PC-9 (cell line): ENCODE data around the gene DNAH12. TPM values are rescaled to one million over a fixed set of nuclear protein-coding genes. Genes with fewer than 3 reads are reported as not detected.

Experiments used
- BruUV-seq: library from RNA; stranded (reverse); fragments of 400-500 nt; replicated peaks from 2 replicates; lab custom pipeline; 2021; lab: Mats Ljungman, UMichigan
- CTCF ChIA-PET: fragments of 300-600 bp; sonication (Branson Sonifier 250); formaldehyde crosslinking; loops from one replicate; lab custom pipeline; 2022; ENCODE audit warnings: antibody characterized with exemption; lab: Charles Lee
- POLR2A ChIA-PET: fragments of 300-600 bp; sonication (Branson Sonifier 250); formaldehyde crosslinking; loops from one replicate; lab custom pipeline; 2022; ENCODE audit warnings: antibody characterized with exemption; ENCODE audit not compliant: unreplicated experiment; lab: Charles Lee
- DNase-seq, 2 experiments: peaks; one replicate each; pipeline versions ENCODE4 v3.0.0 to v3.0.0-alpha.2; 2015 to 2022; ENCODE audit warnings: mixed read lengths in 1 of 2
- H2AFZ ChIP-seq: fragments of 200-600 bp; sonication (generic); 2 replicates; pipeline ENCODE4 v1.8.1; 2017; ENCODE audit warnings: antibody characterized with exemption
- H3F3A ChIP-seq: fragments of 200-600 bp; sonication (generic); 2 replicates; pipeline ENCODE4 v1.8.1; 2017; ENCODE audit warnings: antibody characterized with exemption, mild to moderate bottlenecking, low read depth; ENCODE audit not compliant: insufficient read depth
- H3K27ac ChIP-seq: fragments of 200-600 bp; sonication (generic); 2 replicates; pipeline ENCODE4 v1.6.1; 2016; ENCODE audit warnings: mixed run types
- H3K27me3 ChIP-seq: fragments of 200-600 bp; sonication (generic); 2 replicates; pipeline ENCODE4 v1.6.1; 2016; ENCODE audit warnings: low read depth, mixed run types; ENCODE audit not compliant: insufficient read depth
- H3K36me3 ChIP-seq: fragments of 200-600 bp; sonication (generic); 2 replicates; pipeline ENCODE4 v1.6.1; 2016; ENCODE audit warnings: low read depth, mixed run types
- H3K4me1 ChIP-seq: fragments of 200-600 bp; sonication (generic); replicated peaks from 2 replicates; pipeline ENCODE4 v1.6.1; 2016; ENCODE audit warnings: mixed run types; ENCODE audit not compliant: insufficient read depth
- H3K4me2 ChIP-seq: fragments of 200-600 bp; sonication (generic); 2 replicates; pipeline ENCODE4 v1.6.1; 2017; ENCODE audit warnings: mixed run types
- H3K4me3 ChIP-seq: fragments of 200-600 bp; sonication (generic); 2 replicates; pipeline ENCODE4 v1.6.1; 2016; ENCODE audit warnings: mixed run types
- H3K79me2 ChIP-seq: fragments of 200-600 bp; sonication (generic); 2 replicates; pipeline ENCODE4 v1.6.1; 2017; ENCODE audit warnings: low read depth, mixed run types
- H3K9me2 ChIP-seq: fragments of 200-600 bp; sonication (generic); 2 replicates; pipeline ENCODE4 v1.8.1; 2017; ENCODE audit warnings: mild to moderate bottlenecking; ENCODE audit not compliant: insufficient read depth
- H3K9me3 ChIP-seq: fragments of 200-600 bp; sonication (generic); 2 replicates; pipeline ENCODE4 v1.8.1; 2016; ENCODE audit warnings: low read depth; ENCODE audit not compliant: insufficient read depth
- H4K20me1 ChIP-seq: fragments of 200-600 bp; sonication (generic); 2 replicates; pipeline ENCODE4 v1.8.1; 2017; ENCODE audit not compliant: insufficient read depth
- EZH2 ChIP-seq: fragments of 200-600 bp; sonication (generic); IDR thresholded peaks from 2 replicates; pipeline ENCODE4 v1.8.0; 2017; ENCODE audit warnings: antibody characterized with exemption, low read depth
- intact Hi-C: fragments of 100-400 bp; cut with micrococcal nuclease; formaldehyde crosslinking; loops from one replicate; pipeline ENCODE4 v1.10.0; 2022; ENCODE audit not compliant: unreplicated experiment
- total RNA-seq: library from RNA; stranded (reverse); gene quantifications from 2 replicates; pipeline ENCODE4 v1.2.3, GENCODE V29; 2021
- TF ChIP-seq, protein P1 (sequence below): fragments of 200-600 bp; sonication (generic); conservative IDR thresholded peaks from 2 replicates; pipeline ENCODE4 v1.6.1; 2017; ENCODE audit warnings: mixed run types, antibody characterized with exemption, mild to moderate bottlenecking, moderate library complexity

DNAH12 gene
- total RNA-seq, 1 experiment from 2014 or later, result 0.22 TPM

GRCh38 chr3:57570878-57571277 lies 26.7 kb upstream of the DNAH12 start:
- no peaks in the 10 kb centered on the region for H3K9me3 ChIP-seq
- TF ChIP-seq, protein P1, sequence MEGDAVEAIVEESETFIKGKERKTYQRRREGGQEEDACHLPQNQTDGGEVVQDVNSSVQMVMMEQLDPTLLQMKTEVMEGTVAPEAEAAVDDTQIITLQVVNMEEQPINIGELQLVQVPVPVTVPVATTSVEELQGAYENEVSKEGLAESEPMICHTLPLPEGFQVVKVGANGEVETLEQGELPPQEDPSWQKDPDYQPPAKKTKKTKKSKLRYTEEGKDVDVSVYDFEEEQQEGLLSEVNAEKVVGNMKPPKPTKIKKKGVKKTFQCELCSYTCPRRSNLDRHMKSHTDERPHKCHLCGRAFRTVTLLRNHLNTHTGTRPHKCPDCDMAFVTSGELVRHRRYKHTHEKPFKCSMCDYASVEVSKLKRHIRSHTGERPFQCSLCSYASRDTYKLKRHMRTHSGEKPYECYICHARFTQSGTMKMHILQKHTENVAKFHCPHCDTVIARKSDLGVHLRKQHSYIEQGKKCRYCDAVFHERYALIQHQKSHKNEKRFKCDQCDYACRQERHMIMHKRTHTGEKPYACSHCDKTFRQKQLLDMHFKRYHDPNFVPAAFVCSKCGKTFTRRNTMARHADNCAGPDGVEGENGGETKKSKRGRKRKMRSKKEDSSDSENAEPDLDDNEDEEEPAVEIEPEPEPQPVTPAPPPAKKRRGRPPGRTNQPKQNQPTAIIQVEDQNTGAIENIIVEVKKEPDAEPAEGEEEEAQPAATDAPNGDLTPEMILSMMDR, result no peak
- no peak for TF ChIP-seq EZH2
- peaks cover 70% of the 10 kb centered on the region for H3F3A ChIP-seq
- intact Hi-C loops, result no loop called here
- peaks cover 15% of the 10 kb centered on the region for H4K20me1 ChIP-seq
- ChIA-PET CTCF (no interaction called here), POLR2A (no interaction called here)
- H3K4me3 ChIP-seq, result no peak overlapping the region
- no peaks in the 10 kb centered on the region for H3K4me1 ChIP-seq
- H2AFZ ChIP-seq, result no peak overlapping the region
- no peak overlapping the region for H3K4me2 ChIP-seq
- no peak for DNase-seq
- BruUV-seq, result no TSS peak
- H3K79me2 ChIP-seq, result peaks cover 15% of the 10 kb centered on the region
- H3K27ac ChIP-seq, result 0 out of 2 replicates have a peak overlapping the region, but pooled peaks have one; percentile 7
- H3K9me2 ChIP-seq, result no peaks in the 10 kb centered on the region
- H3K36me3 ChIP-seq, result peaks cover 38% of the 10 kb centered on the region
- no peaks in the 10 kb centered on the region for H3K27me3 ChIP-seq

- Histone ChIP-seq H3K9me2 (no peaks in the 10 kb centered on the region), H3K27me3 (no peaks in the 10 kb centered on the region), H3K79me2 (peaks cover 5% of the 10 kb centered on the region; the same call in 1 of the 2 replicates), H3K27ac (no peak overlapping the region), H3F3A (peaks cover 68% of the 10 kb centered on the region), H3K4me3 (no peak overlapping the region), H3K4me2 (no peak overlapping the region), H3K9me3 (no peaks in the 10 kb centered on the region), H4K20me1 (peaks cover 8% of the 10 kb centered on the region; the same call in 1 of the 2 replicates), H3K4me1 (no peaks in the 10 kb centered on the region), H2AFZ (no peak overlapping the region), H3K36me3 (peaks cover 31% of the 10 kb centered on the region)
- ChIA-PET CTCF (no interaction called here), POLR2A (no interaction called here)
- DNase-seq, result no peak
- TF ChIP-seq, protein P1, result no peak
- TF ChIP-seq EZH2, result no peak
- no TSS peak for BruUV-seq
- intact Hi-C loops, result no loop called here
Observed at GRCh38 chr3:57569859-57570450, 25.8 kb upstream of the DNAH12 start.

DNA sequence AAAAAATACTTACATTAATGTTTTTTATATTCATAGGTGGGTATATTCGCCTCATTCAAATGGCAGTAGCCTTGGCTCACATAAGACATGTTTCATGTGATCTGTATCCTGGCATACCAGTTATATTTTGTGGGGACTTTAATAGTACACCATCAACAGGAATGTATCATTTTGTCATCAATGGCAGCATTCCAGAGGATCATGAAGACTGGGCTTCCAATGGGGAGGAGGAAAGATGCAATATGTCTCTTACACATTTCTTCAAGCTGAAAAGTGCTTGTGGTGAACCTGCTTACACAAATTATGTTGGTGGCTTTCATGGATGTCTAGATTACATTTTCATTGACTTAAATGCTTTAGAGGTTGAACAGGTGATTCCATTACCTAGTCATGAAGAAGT lies 15.4 kb upstream of the DNAH12 start:
- CTCF ChIA-PET, result no interaction called here
- Histone ChIP-seq H3K79me2 (peaks cover 67% of the 10 kb centered on the region), H3K36me3 (peaks cover 21% of the 10 kb centered on the region)

More for the DNA sequence above, 15.4 kb upstream of the DNAH12 start:
- intact Hi-C loops, result loop anchor here (5.0 kb wide), 2 partner anchors 127 to 857 kb away; no protein-coding TSS in a partner anchor
- Histone ChIP-seq H3K27me3 (no peaks in the 10 kb centered on the region), H3K27ac (no peak overlapping the region), H2AFZ (no peak overlapping the region), H3K9me3 (no peaks in the 10 kb centered on the region), H3K4me2 (peak overlapping the region; percentile 91), H4K20me1 (no peaks in the 10 kb centered on the region), H3K9me2 (no peaks in the 10 kb centered on the region), H3K4me3 (peak overlapping the region; percentile 74; the same call in 1 of the 2 replicates), H3K4me1 (peaks cover 12% of the 10 kb centered on the region; the same call in 1 of the 2 replicates), H3F3A (peaks cover 11% of the 10 kb centered on the region; the same call in 1 of the 2 replicates)
- no peak for TF ChIP-seq EZH2
- TF ChIP-seq, protein P1, result no peak
- no peak for DNase-seq
- no TSS peak for BruUV-seq
- POLR2A ChIA-PET, result no interaction called here
